NCI-H1930 (cell line): ENCODE data around the gene RDM1.
"Not testable (repeated sequence)": the region's sequence is repeated elsewhere in the genome, so short reads cannot be mapped to it uniquely, and the experiment has no call there.

Source experiments
- DNase-seq, 2 experiments: peaks; one replicate each; lab custom pipeline; 2025; lab: John Stamatoyannopoulos, UW

The RDM1 gene

GRCh38 chr17:35898283-35899070 lies 32.1 kb downstream of the RDM1 start:
- DNase-seq: no peak

GRCh38 chr17:35897772-35898171 lies 32.8 kb downstream of the RDM1 start:
- not testable (repeated sequence) for DNase-seq

- no peak for DNase-seq
These were observed 34.7 kb downstream of the RDM1 start for GRCh38 chr17:35895636-35896587.

- no peak for DNase-seq
These were observed 36.4 kb downstream of the RDM1 start for GRCh38 chr17:35894206-35894605.

GRCh38 chr17:35893751-35894150 lies 36.8 kb downstream of the RDM1 start:
- DNase-seq: no peak

GRCh38 chr17:35892091-35893035 lies 38.2 kb downstream of the RDM1 start:
- no peak for DNase-seq

- no peak for DNase-seq
These were observed 39.3 kb downstream of the RDM1 start for GRCh38 chr17:35891269-35891668.

GRCh38 chr17:35890774-35891155 lies 39.8 kb downstream of the RDM1 start:
- DNase-seq: no peak

GRCh38 chr17:35889818-35890773 lies 40.5 kb downstream of the RDM1 start:
- no peak for DNase-seq

GRCh38 chr17:35889241-35889640 lies 41.3 kb downstream of the RDM1 start:
- DNase-seq: no peak

- DNase-seq: no peak
These were observed 50.6 kb downstream of the RDM1 start, which contains the start of gene CCL5 for GRCh38 chr17:35879773-35880654. TSS of gene CCL5 (minus strand) at chr17:35880360.

GRCh38 chr17:35878361-35878760 lies 52.2 kb downstream of the RDM1 start:
- DNase-seq: no peak

- no peak for DNase-seq
These were observed 53.1 kb downstream of the RDM1 start for GRCh38 chr17:35877345-35878029.

- no peak for DNase-seq
These were observed 54.0 kb downstream of the RDM1 start for GRCh38 chr17:35876534-35876933.

GRCh38 chr17:35875800-35876139 lies 54.8 kb downstream of the RDM1 start:
- no peak for DNase-seq

GRCh38 chr17:35875072-35875799 lies 55.3 kb downstream of the RDM1 start:
- DNase-seq: no peak

- DNase-seq: no peak
These were observed 58.2 kb downstream of the RDM1 start for GRCh38 chr17:35872196-35872980.
